HG02678 (cell line): ENCODE measurements around the gene CXorf58.

Source experiments
- ATAC-seq: cut with Tn5 transposase; IDR thresholded peaks from one replicate; pipeline ENCODE4 v1.9.1; 2021; ENCODE audit warnings: mild to moderate bottlenecking, moderate library complexity; ENCODE audit not compliant: unreplicated experiment

Gene CXorf58

DNA sequence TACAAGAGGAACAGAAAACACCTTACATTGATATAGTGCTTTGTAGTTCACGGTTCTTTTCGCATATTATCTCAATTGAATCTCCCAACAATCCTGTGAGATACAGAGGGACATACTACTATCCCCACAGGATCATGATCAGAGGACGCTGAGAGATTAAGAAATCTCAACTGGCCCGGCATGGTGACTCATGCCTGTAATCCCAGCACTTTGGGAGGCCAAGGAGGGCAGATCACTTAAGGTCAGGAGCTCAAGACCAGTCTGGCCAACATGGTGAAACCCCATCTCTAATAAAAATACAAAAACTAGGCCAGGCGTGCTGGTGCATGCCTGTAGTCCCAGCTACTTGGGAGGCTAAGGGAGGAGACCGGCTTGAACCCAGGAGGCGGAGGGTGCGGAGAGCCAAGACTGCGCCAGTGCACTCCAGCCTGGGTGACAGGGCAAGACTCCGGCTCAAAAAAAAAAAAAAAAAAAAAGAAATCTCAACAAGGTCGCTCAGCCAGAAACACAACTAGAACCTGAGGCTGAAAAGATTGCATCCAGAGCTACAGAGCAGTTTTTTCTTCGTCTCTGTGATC lies 7.5 kb upstream of the CXorf58 start:
- no peak for ATAC-seq

DNA sequence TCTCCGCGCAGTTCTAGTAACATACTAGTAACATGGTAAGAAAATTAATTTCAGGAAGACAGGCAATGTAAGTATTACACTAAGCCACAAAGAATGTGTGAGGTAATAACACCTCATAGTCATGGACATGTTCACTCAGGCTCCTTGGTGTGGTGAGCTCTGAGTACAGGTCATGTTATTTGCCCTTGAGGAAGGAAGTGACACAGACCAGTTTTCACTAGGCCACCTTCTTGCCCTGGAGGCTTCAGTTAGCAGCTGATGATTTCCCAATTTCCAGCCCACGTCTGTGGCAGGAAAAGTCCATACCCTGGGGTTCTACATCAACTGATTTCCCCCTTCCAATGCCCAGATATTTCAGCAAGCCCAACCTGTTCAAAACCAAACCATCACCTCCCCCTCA lies 6.7 kb upstream of the CXorf58 start:
- no peak for ATAC-seq

DNA sequence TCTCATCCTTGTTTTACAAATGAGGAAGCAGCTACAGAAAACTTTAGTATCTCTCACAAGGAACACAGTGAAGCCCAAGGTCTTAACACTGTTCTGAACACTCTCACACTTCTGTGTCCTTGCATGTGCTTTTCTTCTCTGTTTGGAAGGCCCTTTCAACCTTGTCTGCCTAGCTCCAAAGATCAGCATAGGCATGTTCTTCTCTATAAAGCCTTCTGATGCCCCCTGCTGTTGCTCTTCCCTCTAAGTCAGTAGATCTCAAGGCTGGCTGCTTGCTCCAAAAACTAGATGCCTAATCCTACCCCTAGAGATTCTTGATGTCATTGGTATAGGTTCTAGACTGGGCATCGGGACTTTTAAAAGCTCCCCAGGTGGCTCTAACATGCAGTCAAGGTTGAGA lies 6.0 kb upstream of the CXorf58 start:
- ATAC-seq = peak; percentile 76

DNA sequence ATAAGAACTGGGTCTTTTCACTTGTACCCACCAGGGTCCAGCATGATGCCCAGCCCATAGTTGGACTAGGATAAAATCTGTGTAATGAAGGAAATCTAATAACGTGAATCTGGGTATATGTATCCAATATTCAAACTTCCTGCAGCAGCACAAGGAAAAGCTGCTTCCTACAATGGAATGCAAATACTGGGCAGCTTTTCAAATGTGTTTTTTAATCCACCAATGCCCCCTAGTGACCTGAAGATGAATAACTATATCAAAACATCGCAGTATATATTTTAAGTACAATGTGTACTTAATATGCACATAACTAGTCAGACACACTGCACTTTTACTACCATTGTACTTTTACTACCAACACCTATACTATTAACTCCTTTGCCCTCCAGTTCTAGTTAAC lies 5.4 kb upstream of the CXorf58 start:
- ATAC-seq = no peak

DNA sequence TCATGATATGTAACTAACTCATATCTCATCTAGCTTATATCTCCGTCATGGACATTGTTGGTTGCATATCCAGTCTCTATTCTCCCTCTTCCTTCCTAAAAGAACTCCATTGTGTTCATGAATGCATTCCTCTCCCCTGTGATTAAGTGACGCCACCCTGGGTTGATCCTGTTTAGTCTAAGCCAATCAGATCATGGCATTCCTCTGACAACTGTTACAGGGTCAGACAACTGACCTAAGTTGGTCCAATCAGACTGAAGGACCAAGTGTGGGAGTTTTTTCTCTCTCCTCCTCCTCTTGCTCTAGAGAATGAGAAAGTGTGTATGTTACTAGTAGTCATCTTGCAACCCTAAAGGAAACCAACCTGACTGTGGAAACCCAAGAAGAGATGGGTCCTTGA lies 3.7 kb upstream of the CXorf58 start:
- ATAC-seq = no peak

DNA sequence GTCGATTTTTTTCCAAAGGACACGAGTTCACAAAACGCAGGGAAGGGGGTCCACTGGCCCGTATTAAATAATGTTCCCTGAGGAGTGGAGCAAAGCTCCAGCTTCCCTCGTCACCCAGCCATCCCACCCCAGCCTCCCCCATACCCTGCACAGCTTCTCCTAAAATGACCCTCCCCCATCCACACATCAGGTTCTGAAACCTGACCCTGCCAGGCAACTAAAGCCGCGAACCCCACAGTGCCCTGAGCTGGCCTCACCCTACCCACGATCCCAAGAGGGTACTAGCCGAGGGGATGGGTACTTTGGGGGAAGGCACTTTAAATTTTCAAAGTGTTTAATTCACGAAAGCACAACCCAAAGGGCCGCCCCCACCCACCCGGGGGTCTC lies 702 bp upstream of the CXorf58 start:
- ATAC-seq = peak; percentile 7

DNA sequence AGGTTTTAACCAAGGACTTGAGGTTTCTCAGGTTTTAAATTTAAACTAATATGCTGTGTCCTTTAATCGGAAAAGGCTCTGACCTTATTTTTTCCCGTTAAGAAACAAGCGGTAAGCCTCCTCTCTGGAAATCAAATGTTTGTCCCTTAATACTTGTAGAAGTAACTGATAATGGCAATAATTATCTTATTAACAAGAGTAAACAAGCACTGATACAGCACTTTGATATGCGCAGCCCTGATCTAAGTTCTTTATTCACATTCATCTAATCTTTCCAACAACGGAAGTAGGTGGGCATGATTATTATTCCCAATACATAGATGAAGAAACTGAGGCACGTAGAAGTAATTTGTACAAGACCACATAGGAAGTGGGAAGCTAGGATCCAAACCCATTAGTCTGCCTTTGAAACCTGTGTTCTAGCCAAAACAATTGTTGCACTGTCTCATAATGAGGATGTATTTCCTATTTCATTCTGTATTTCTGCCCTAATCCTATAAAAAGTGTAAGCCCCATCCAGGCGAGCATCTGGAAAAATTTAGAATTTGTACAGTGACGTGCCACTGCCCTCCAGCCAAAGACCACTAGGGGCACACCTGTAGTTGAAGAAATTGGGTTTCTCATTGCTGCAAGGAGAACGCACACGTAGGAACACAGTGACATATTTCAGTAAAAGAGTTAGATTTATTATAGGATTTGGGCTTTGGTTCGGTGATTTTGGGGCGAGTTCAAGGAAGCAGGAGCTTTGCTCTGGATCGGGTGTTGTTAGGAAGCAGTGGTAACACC lies 606 bp downstream of the CXorf58 start:
- no peak for ATAC-seq

DNA sequence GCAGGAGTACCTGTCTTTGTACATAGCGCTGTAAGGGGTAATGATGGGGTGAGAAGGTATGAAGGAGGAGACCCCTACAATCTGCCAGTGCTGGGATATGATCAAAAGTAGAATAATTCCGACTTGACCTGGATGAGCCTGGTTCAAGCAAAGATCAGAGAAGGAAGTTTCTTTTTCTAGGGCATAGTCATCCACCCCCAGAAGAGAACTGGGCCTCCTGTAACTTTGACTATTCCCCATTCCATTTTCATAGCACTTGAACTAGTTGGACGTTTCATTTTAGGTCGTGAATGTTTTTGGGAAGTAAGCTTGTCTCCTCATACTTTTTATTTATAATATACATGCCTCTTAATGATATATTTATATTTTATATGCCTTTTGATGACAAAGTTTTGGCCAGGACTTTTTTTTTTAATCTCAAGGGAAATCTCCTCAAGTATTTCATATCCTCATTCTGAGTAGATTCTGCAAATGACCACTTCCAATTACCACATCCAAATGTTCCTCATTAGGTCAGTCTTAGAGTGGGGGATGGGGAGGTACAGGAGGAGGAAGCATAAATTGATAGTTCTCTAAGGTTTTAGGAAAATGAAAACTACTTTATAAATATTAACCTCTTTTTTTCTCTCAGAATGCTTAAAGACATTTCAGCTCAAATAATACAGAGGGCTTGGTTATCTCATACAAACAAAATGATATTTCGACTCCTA lies 3.5 kb downstream of the CXorf58 start:
- ATAC-seq = no peak

DNA sequence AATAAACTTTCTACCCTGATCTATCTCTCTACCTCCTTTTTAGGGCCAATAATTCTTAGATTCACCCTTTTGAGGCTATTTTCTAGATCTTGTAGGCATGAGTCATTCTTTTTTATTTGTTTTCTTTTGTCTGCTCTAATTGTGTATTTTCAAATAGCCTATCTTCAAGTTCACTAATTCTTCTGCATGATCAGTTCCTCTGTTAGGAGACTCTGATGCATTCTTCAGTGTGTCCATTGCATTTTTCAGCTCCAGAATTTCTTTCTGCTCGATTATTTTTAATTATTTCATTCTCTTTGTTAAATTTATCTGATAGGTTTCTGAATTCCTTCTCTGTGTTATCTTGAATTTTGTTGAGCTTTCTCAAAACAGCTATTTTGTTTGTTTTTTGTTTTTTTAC lies 11.3 kb downstream of the CXorf58 start:
- no peak for ATAC-seq

DNA sequence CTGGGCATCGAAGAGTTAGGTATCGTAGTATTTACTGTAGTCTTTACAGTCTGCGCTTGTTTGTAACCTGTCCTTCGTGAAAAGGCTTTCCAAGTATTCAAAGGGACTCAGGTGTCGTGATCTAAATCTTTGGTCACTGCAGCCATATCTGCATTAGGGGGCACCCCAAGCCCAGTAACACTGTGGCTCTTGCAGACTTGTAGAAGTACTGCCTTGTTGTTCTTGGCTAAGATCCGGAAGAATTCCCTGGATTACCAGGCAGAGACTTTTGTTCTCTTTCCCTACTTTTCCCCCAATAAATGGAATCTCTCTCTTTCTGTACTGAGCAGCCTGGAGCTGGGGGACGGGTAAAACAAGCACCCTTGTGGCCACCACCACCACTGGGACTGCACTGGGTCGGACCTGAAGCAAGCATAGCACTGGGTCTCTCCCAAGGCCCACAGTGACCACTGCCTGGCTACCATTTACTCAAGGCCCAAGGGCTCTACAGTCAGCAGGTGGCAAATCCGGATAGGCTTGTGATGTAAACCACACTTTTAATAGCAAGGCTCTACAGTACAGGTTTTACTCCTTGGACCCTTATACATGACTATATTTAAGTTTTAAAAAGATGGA lies 12.0 kb downstream of the CXorf58 start:
- ATAC-seq = no peak

DNA sequence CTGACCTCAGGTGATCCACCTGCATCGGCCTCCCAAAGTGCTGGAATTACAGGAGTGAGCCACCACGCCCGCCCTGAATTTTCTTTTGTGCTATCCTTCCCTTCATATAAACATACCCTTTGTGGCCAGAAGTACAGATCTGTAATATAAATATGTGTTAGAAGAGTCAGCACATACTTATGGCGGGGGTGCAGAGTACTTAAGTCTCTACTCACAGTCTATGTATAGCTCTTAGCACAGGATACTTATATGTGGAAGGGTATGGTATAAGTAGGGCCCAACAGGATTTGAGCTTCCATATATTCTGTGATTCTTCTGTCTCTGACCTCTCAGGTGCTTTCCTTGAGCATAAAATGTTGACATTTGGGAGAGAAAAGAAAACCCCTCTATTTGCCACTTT lies 18.2 kb downstream of the CXorf58 start:
- ATAC-seq = no peak

DNA sequence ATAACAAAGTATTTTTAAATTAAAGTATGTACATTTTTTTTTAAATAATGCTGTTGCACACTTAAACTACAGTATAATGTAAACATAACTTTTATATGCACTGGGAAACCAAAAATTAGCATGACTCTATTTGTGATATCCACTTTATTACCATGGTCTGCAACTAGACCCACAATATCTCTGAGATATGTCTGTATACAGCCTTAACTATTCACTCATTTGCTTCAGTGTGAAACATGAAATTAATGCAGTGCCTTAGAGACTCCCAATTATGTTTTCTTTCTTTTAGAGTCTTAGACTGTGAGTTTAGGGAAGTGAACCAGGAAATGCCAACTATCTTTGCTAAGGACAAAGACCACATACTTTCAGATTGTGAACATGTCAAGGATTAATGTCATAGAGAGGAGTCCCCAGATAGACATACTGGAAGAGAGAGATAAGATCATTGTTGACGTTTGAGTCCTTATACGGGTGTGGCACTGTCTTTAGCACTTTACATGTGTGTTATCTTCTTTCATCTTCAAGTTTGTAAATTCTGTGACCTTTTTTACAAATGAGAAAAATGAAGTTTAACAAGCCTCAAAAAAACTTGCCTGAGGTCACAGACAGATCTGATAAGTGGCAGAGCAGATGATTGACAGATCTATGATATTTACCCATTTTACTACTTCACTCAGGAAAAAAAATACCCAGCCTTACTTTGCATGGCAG lies 23.2 kb downstream of the CXorf58 start:
- ATAC-seq = no peak

DNA sequence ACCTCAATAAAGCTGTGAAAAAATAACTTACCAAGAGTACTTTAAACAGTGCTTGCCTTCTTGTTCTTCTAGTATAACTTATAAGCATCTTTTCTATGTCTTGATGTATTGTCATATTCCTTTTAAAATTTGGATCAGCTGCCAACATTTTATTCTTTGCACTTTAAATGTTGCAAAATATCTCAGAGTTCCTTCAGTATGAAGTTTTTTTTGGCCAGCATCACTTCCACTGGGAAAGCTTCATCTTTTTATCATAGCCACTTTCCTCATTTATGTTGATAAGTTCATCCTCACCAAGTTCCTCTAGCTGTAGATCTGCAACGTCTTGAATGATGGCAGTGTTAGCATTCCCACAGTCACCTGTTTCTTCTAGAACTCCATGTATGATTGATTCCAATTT lies 24.2 kb downstream of the CXorf58 start:
- ATAC-seq = no peak

DNA sequence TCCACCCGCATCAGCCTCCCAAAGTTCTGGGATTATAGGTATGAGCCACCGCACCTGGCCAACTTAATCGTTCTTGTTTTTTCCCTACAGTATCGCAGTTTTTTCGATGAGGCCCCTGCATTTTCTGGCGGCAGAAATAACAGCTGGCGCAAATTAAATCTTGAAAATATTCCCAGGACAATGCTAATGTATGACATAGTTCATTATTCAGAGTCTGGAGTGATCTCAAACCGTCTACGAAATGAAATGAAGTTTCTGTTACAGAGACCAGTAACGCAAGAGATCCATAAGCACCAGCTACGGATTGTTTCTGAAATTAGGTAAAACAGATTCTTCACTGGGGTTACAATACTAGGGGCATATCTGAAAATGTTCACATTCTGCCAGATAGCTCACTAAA lies 27.3 kb downstream of the CXorf58 start:
- no peak for ATAC-seq

DNA sequence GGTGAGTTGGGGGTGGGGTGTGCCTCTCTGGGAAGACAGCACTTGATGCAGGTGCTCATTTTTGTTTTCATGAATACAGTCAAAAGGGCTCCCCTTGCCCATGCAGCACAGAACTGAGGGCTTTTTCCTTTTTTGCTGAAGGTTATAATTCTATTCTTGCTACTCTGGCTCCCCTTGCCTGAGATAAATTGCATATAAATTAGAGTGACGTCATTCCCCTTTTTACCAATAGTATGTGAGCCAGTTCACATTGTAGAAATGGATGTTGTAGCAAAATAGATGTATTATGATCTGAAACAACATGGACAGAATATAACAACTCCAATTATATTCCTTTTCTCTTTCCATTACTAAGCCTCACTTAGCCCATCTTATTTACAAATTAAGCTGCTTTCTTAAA lies 28.4 kb downstream of the CXorf58 start:
- no peak for ATAC-seq

DNA sequence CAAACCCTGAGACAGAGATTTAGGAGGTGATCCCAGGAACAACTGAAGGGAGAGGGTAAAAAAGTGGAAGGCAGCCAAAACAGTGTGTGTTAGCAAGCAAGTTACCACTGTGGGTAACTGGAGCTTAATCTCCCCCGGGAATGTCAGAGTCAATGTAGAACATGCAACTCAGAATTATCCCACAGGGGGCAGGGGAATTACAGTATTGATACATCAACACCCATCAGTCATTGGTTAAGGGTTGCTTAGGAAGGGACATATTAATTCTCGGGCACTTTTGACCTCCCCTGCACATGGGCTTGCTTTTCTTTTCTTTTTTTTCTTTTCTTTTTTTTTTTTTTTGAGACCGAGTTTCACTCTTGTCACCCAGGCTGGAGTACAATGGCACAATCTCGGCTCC lies 29.3 kb downstream of the CXorf58 start:
- ATAC-seq = no peak

DNA sequence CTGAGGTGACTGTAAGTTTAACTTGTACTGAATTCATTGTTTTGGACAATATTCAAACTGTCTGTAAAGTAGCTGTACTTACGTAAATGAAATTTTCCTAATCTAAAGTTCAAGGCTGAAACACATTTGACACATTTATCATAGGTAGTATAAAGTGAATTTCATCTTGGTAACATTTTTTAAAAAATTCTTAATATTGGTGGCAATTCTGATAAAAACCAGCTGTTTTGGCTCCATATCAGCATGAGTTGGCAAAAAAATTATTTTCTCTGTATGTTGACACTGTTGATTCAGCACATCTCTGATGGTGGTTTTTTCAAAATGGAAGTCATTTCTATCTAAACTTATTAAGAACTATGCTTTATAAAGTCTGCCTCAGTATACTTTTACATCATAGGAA lies 30.9 kb downstream of the CXorf58 start:
- no peak for ATAC-seq

DNA sequence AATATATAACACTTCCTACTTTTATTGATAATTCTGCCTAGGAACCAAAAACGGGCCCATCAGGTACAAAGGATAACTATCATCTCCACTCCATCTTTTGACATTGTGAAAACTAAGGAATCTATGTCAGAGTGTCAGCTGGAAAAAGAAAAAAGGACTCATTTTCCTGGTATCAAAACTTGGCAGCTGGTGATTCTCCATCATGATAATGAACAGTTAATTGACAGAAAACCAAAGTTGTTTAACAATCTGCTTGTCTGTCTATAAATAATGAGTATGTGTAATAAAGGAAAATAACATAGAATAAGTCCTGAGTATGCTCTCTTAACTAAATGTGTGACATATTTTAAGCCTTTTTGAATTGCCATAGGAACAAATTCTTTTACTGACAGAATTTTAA lies 31.4 kb downstream of the CXorf58 start:
- ATAC-seq = no peak

DNA sequence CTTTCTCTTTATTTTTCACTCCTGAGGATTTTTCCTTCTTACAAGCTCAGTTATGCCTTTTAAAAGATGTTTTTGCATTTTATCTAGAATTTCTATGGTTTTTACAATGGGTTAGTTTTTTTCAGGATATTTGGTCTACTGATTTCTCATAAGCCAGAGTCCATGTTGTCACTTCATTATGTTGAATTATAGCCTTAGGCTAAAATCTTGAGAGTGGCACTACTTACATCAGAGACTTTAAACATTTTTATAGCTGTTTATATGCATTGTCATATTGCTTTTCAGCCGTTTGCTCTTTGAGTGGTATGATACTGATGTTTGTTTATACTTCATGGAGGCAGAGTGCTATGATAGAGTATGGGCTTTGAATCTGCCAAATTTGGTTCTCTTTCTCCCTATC lies 36.4 kb downstream of the CXorf58 start:
- no peak for ATAC-seq

DNA sequence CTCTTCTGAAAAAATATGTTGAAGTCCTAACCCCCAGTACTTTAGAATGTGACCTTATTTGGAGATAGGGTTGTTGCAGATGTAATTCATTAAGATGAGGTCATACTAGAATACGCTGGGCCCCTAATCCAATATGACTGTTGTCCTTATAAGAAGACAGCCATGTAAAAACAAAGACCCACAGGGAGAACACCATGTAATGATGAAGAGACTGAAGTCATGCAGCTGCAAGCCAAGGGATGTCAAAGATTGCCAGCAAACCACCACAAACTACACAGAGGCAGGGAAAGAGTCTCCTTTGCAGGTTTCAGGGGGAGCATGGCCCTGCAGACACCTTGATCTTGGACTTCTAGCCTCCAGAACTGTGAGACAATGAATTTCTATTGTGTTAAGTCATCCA lies 37.4 kb downstream of the CXorf58 start:
- no peak for ATAC-seq

DNA sequence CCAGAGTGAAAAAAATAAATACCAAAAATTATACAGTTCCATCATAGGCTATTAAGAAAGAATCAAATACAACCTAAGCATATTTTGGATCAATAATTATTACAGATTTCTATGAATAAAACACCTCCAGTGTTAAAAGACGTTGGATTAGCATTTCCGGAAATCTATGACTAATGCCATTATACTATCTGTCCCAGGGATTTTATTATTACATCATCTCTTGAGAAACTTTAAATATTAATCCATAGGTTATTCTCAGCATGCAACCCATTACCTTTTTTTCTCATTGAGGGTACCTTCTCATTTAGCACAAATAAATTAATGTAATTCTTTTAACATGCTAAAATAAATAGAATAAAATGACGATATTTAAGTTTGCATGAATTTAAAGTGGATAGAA lies 44.6 kb downstream of the CXorf58 start:
- no peak for ATAC-seq
